Esophagus (tissue), 2 donors: ENCODE results near the gene SAMD4A. TPM values are rescaled to one million over a fixed set of nuclear protein-coding genes. Genes with fewer than 3 reads are reported as not detected.
"Not testable (repeated sequence)": the region's sequence is repeated elsewhere in the genome, so short reads cannot be mapped to it uniquely, and the experiment has no call there.

Experiments
- H3K27ac ChIP-seq, 2 donors: one replicate each; pipeline ENCODE4 v1.5.1; 2013; ENCODE audit warnings: low read depth in 2 of 2, mild to moderate bottlenecking in 2 of 2, inconsistent platforms in 1 of 2, low read length in 1 of 2, moderate library complexity in 1 of 2
- H3K27me3 ChIP-seq, 2 donors: one replicate each; pipeline ENCODE4 v1.6.1; 2013; ENCODE audit warnings: low read length in 2 of 2, control low read depth in 1 of 2, mild to moderate bottlenecking in 1 of 2; ENCODE audit not compliant: insufficient read depth in 2 of 2, control insufficient read depth in 1 of 2
- H3K36me3 ChIP-seq, 2 donors: one replicate each; pipeline ENCODE4 v1.6.1; 2013; ENCODE audit warnings: low read length in 1 of 2; ENCODE audit not compliant: control insufficient read depth in 2 of 2, insufficient read depth in 2 of 2
- H3K4me1 ChIP-seq, 2 donors: one replicate each; pipeline ENCODE4 v1.6.1; 2013; ENCODE audit warnings: low read length in 1 of 2; ENCODE audit not compliant: control insufficient read depth in 2 of 2, insufficient read depth in 2 of 2
- H3K4me3 ChIP-seq, 2 donors: one replicate each; pipeline ENCODE4 v1.5.1; 2013; ENCODE audit warnings: low read length in 2 of 2, mild to moderate bottlenecking in 2 of 2, low read depth in 1 of 2, moderate library complexity in 1 of 2
- H3K9me3 ChIP-seq, 2 donors: one replicate each; pipeline ENCODE4 v1.6.1; 2013; ENCODE audit warnings: mild to moderate bottlenecking in 2 of 2, low read depth in 1 of 2, low read length in 1 of 2, moderate library complexity in 1 of 2; ENCODE audit not compliant: control insufficient read depth in 2 of 2, insufficient read depth in 1 of 2
- WGBS, 2 donors: extraction: QIAGEN DNeasy Blood & Tissue Kit; methylation state at CpG; one replicate each; pipeline ENCODE4 v1.1.7; 2013; 5-methylcytosine and 5-hydroxymethylcytosine counted together
- polyA plus RNA-seq, 2 donors: library from polyadenylated mRNA; stranded (reverse); fragments of 200-250 nt; gene quantifications; one replicate each; pipeline ENCODE4 v1.2.3, GENCODE V29; 2013
- donor health status: healthy with polysubstance abuse.
- donor health status: Bipolar disorder and iron deficiency.

Gene SAMD4A
- polyA plus RNA-seq, 2 donors = 1.1 to 1.7 TPM

- not testable (repeated sequence) for H3K36me3 ChIP-seq, H3K4me3 ChIP-seq, H3K4me1 ChIP-seq, H3K27ac ChIP-seq, H3K9me3 ChIP-seq, H3K27me3 ChIP-seq
- WGBS, 2 donors = 88% methylated on average over 3 of the region's 3 CpGs
These were observed 186.5 kb downstream of the SAMD4A start for GRCh38 chr14:54753396-54753795.

GRCh38 chr14:54754116-54754622, 187.2 kb downstream of the SAMD4A start:
- Histone ChIP-seq H3K36me3 (no peaks in the 10 kb centered on the region), H3K27me3 (no peaks in the 10 kb centered on the region), H3K4me1 (peaks cover 0 to 4% of the 10 kb centered on the region in 2 donors), H3K4me3 (no peak overlapping the region), H3K27ac (no peak overlapping the region), H3K9me3 (no peaks in the 10 kb centered on the region)
- WGBS, 2 donors = 92 to 95% methylated on average over 6 of the region's 6 CpGs

GRCh38 chr14:54754623-54755386, 187.9 kb downstream of the SAMD4A start:
- no peak overlapping the region for H3K27ac ChIP-seq
- no peaks in the 10 kb centered on the region for H3K27me3 ChIP-seq
- WGBS, 2 donors = 80 to 85% methylated on average over 11 of the region's 11 CpGs
- no peaks in the 10 kb centered on the region for H3K36me3 ChIP-seq
- no peaks in the 10 kb centered on the region for H3K9me3 ChIP-seq
- H3K4me3 ChIP-seq = no peak overlapping the region
- peaks cover 0 to 4% of the 10 kb centered on the region in 2 donors for H3K4me1 ChIP-seq

- no peaks in the 10 kb centered on the region for H3K27me3 ChIP-seq
- H3K4me1 ChIP-seq = peaks cover 0 to 4% of the 10 kb centered on the region in 2 donors
- H3K27ac ChIP-seq = no peak overlapping the region
- peaks cover 0 to 3% of the 10 kb centered on the region in 2 donors for H3K36me3 ChIP-seq
- no peaks in the 10 kb centered on the region for H3K9me3 ChIP-seq
- WGBS, 2 donors = 56 to 60% methylated on average over 3 of the region's 3 CpGs
- H3K4me3 ChIP-seq = no peak overlapping the region
These were observed 189.9 kb downstream of the SAMD4A start for GRCh38 chr14:54756656-54757392.

- Histone ChIP-seq H3K4me1 (peaks cover 0 to 4% of the 10 kb centered on the region in 2 donors), H3K4me3 (no peak overlapping the region), H3K36me3 (peaks cover 0 to 3% of the 10 kb centered on the region in 2 donors), H3K9me3 (no peaks in the 10 kb centered on the region), H3K27me3 (no peaks in the 10 kb centered on the region), H3K27ac (no peak overlapping the region)
- WGBS, 2 donors = 48 to 61% methylated on average over 9 of the region's 9 CpGs
These were observed 191.1 kb downstream of the SAMD4A start for GRCh38 chr14:54758041-54758440.

- no peaks in the 10 kb centered on the region for H3K9me3 ChIP-seq
- no peaks in the 10 kb centered on the region for H3K27me3 ChIP-seq
- H3K36me3 ChIP-seq = peaks cover 0 to 3% of the 10 kb centered on the region in 2 donors
- H3K27ac ChIP-seq = no peak overlapping the region
- H3K4me3 ChIP-seq = no peak overlapping the region
- H3K4me1 ChIP-seq = peaks cover 0 to 4% of the 10 kb centered on the region in 2 donors
- WGBS, 2 donors = 94 to 95% methylated on average over 33 of the region's 33 CpGs
These were observed 193.2 kb downstream of the SAMD4A start for GRCh38 chr14:54759982-54760585.

- 87 to 91% methylated on average over 11 of the region's 11 CpGs for WGBS, 2 donors
- no peaks in the 10 kb centered on the region for H3K27me3 ChIP-seq
- H3K36me3 ChIP-seq = peaks cover 0 to 3% of the 10 kb centered on the region in 2 donors
- H3K27ac ChIP-seq = no peak overlapping the region
- no peak overlapping the region for H3K4me3 ChIP-seq
- H3K4me1 ChIP-seq = peaks cover 0 to 4% of the 10 kb centered on the region in 2 donors
- H3K9me3 ChIP-seq = no peaks in the 10 kb centered on the region
These were observed 194.1 kb downstream of the SAMD4A start for GRCh38 chr14:54760866-54761575.

GRCh38 chr14:54761835-54762234, 194.9 kb downstream of the SAMD4A start:
- Histone ChIP-seq H3K27ac (no peak overlapping the region), H3K9me3 (no peaks in the 10 kb centered on the region), H3K27me3 (no peaks in the 10 kb centered on the region), H3K36me3 (peaks cover 0 to 3% of the 10 kb centered on the region in 2 donors), H3K4me1 (peaks cover 0 to 2% of the 10 kb centered on the region in 2 donors), H3K4me3 (no peak overlapping the region)
- 96 to 97% methylated on average over 6 of the region's 6 CpGs for WGBS, 2 donors

- no peaks in the 10 kb centered on the region for H3K9me3 ChIP-seq
- peaks cover 0 to 3% of the 10 kb centered on the region in 2 donors for H3K36me3 ChIP-seq
- H3K27me3 ChIP-seq = no peaks in the 10 kb centered on the region
- H3K4me1 ChIP-seq = peaks cover 0 to 2% of the 10 kb centered on the region in 2 donors
- WGBS, 2 donors = 78 to 84% methylated on average over 5 of the region's 5 CpGs
- no peak overlapping the region for H3K4me3 ChIP-seq
- no peak overlapping the region for H3K27ac ChIP-seq
These were observed 195.4 kb downstream of the SAMD4A start for GRCh38 chr14:54762296-54762695.
